ENCODE results near the gene MECP2. TPM values are rescaled to one million over a fixed set of nuclear protein-coding genes. Genes with fewer than 3 reads are reported as not detected.

Gene MECP2
- total RNA-seq, 4 donors from 2014 or later: 36.8 to 71.2 (median 47.1) TPM

GRCh38 chrX:154040863-154041262 lies 56.7 kb downstream of the MECP2 start:
- no peak for TF ChIP-seq CTCF (IDR thresholded peaks at IDR 0.05; ENCODE audit: low read depth)

- TF ChIP-seq CTCF (IDR thresholded peaks at IDR 0.05; ENCODE audit: low read depth): no peak
Measured at GRCh38 chrX:154040307-154040756, 57.2 kb downstream of the MECP2 start.

- no peak for TF ChIP-seq CTCF (IDR thresholded peaks at IDR 0.05; ENCODE audit: low read depth)
Measured at GRCh38 chrX:154039577-154039976, 57.9 kb downstream of the MECP2 start.

GRCh38 chrX:154038656-154039055 lies 58.9 kb downstream of the MECP2 start:
- TF ChIP-seq CTCF (IDR thresholded peaks at IDR 0.05; ENCODE audit: low read depth): no peak

- TF ChIP-seq CTCF (IDR thresholded peaks at IDR 0.05; ENCODE audit: low read depth): no peak
Measured at GRCh38 chrX:154037754-154038153, 59.8 kb downstream of the MECP2 start.

- TF ChIP-seq CTCF (IDR thresholded peaks at IDR 0.05; ENCODE audit: low read depth): no peak
Measured at GRCh38 chrX:154036513-154036912, 61.0 kb downstream of the MECP2 start.

- TF ChIP-seq CTCF (IDR thresholded peaks at IDR 0.05; ENCODE audit: low read depth): no peak
Measured at GRCh38 chrX:154033848-154034247, 63.7 kb downstream of the MECP2 start.
